Measurements from ENCODE around the gene LGALS3BP. TPM values are rescaled to one million over a fixed set of nuclear protein-coding genes. Genes with fewer than 3 reads are reported as not detected.

The LGALS3BP gene
- total and polyA plus RNA-seq, 2 of the 13 experiments (the other 11 are each of a cell fraction or from before 2014, with no cell fraction given): 137 to 332 TPM

DNA sequence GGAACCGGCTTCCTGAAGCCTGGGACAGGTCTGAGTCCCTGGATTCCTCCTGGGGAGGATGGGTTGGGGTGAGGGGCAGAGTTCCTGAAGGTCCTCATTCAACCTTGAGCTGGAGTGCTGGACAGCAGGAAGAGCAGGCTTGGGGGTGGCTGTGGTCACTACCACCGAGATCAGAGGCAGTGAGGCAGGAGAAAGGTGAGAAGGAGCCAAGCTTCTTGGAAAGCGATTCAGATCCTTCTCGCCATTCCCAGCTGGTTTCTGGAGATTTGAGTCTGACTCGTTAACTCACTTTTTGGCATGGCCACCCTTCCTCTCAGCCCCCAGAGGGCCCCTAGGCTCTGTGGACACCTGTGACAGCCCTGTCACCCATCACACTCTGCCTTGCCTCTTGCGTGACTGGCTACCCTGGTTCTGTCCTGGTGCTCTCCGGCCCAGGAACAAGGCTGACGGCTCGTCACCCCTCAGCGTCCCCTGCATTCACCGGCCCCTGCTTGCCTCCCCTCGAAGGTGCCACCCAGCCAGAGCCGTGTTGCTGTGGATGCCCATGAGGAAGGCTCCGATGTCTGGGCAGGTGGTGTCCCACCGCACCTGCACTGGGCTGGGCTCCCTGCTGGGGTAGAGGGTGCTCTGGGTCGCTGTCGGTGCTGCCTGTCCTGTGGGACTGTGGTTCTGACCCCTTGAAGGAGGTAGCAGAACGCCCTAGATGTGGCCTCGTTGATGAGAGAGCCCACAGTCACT is 44.9 kb downstream of the LGALS3BP start:
- BruUV-seq (replicated peaks): no TSS peak
- Histone ChIP-seq H3K4me3 (replicated peaks in 1 of 3; ENCODE audit: insufficient read depth in 1 of 3, low read depth in 2 of 3, low read length in 3 of 3) (peak overlapping the region in 1 of 3 experiments; percentile 61; a peak in 1 of 6 replicates), H3K27me3 (ENCODE audit: control insufficient read depth in 1 of 2, insufficient read depth in 2 of 2, low read length in 2 of 2) (peaks cover 7 to 46% of the 10 kb centered on the region in 2 experiments; a peak in 4 of 5 replicates), H3K9ac (ENCODE audit: insufficient read depth, low read depth, low read length) (peak overlapping the region; percentile 46; the same call in 1 of the 2 replicates), H3K36me3 (replicated peaks in 1 of 2; ENCODE audit: control insufficient read depth in 1 of 2, insufficient read depth in 2 of 2, low read length in 2 of 2) (no peaks in the 10 kb centered on the region), H3K9me3 (ENCODE audit: low read length) (no peaks in the 10 kb centered on the region), H4K20me1 (ENCODE audit: insufficient read depth, low read length) (no peaks in the 10 kb centered on the region), H3K4me1 (ENCODE audit: insufficient read depth, low read length) (peaks cover 39% of the 10 kb centered on the region), H3K79me2 (ENCODE audit: insufficient read depth, low read length) (no peaks in the 10 kb centered on the region), H3K27ac (ENCODE audit: extremely low read length, insufficient read depth, low read length) (no peak overlapping the region), H2AFZ (ENCODE audit: low read length) (no peak overlapping the region), H3K4me2 (ENCODE audit: low read depth, low read length) (peak overlapping the region; percentile 73)
- ChIA-PET CTCF (ENCODE audit: low intra/inter-chr PET ratio, low total read pairs) (no interaction called here), POLR2A (interaction anchor here (0.9 to 2.6 kb wide), 10 partner anchors 9 to 92 kb away, joined by 3 to 20 read pairs (median 8); partner anchors contain the start of genes LGALS3BP and TIMP2)
- 53% methylated on average over 19 of the region's 19 CpGs for WGBS (ENCODE audit: low lambda C conversion rate)
- ATAC-seq (no peak), FAIRE-seq (no peak), DNase-seq (ENCODE audit: low spot score) (no peak)
- TF ChIP-seq EED (CRISPR knock-in tag; IDR thresholded peaks at IDR 0.05): 0 out of 2 replicates have a peak, but pooled peaks have one; percentile 34
- TF ChIP-seq, protein P1, sequence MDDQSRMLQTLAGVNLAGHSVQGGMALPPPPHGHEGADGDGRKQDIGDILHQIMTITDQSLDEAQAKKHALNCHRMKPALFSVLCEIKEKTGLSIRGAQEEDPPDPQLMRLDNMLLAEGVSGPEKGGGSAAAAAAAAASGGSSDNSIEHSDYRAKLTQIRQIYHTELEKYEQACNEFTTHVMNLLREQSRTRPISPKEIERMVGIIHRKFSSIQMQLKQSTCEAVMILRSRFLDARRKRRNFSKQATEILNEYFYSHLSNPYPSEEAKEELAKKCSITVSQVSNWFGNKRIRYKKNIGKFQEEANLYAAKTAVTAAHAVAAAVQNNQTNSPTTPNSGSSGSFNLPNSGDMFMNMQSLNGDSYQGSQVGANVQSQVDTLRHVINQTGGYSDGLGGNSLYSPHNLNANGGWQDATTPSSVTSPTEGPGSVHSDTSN (CRISPR knock-in tag; IDR thresholded peaks at IDR 0.05; ENCODE audit: borderline replicate concordance): no peak
- 0 out of 2 replicates have a peak, but pooled peaks have one; percentile 7 for TF ChIP-seq ZNF746 (CRISPR knock-in tag; IDR thresholded peaks at IDR 0.05)
- TF ChIP-seq MYC (CRISPR knock-in tag; IDR thresholded peaks at IDR 0.05; ENCODE audit: borderline replicate concordance): 0 out of 2 replicates have a peak, but pooled peaks have one; percentile 18
- 0 out of 2 replicates have a peak, but pooled peaks have one; percentile 10 for TF ChIP-seq CREB1 (IDR thresholded peaks at IDR 0.05)
- TF ChIP-seq CREB1 (CRISPR knock-in tag; IDR thresholded peaks at IDR 0.05): no peak
- intact Hi-C loops (cut with micrococcal nuclease; ENCODE audit: unreplicated experiment) (loop anchor here (5.0 to 10.0 kb wide), 2 partner anchors 68 to 1650 kb away; no protein-coding TSS in a partner anchor), in situ Hi-C loops (cut with HindIII; ENCODE audit: extremely low pct_ligation_motif_present, low pct_unique_long_range_greater_than_20kb) (no loop called here)

Measured in HepG2 (cell line).